ENCODE data around the gene FGF8. TPM values are rescaled to one million over a fixed set of nuclear protein-coding genes. Genes with fewer than 3 reads are reported as not detected.
A peak's percentile ranks its signal among the peaks of the same experiment; 100 is the strongest.

Gene FGF8
- total and polyA plus RNA-seq, 9 of the 15 experiments (the other 6 are each of a cell fraction or from before 2014, with no cell fraction given): 0.13 to 0.82 (median 0.37) TPM; not detected in 5

DNA sequence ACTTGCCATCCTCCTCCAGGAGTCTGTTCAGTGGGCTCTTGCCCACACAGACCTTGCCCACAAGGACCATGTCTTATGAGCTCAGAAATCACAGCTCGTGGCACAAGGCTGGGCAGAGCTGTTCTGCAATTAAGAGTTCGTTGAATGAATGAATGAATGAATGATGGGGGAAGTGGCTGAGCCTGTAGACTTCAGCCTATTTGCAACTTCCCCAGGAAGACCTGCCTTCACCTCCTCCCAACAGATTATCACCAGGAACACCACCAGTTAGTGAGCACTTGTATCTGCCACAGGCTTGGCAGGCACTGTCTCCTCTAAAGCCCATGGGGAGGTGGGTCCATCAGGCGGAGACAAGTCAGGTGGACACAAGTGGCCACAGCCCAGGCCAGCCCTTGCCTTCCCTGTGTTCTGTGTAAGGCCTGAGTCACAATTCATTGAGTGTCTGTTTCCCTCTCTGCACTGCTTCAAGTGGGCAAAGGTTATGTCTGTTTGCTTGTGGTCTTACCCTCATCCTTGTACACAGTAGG, 1.8 kb upstream of the FGF8 start (continued):
- TF ChIP-seq, protein P1, sequence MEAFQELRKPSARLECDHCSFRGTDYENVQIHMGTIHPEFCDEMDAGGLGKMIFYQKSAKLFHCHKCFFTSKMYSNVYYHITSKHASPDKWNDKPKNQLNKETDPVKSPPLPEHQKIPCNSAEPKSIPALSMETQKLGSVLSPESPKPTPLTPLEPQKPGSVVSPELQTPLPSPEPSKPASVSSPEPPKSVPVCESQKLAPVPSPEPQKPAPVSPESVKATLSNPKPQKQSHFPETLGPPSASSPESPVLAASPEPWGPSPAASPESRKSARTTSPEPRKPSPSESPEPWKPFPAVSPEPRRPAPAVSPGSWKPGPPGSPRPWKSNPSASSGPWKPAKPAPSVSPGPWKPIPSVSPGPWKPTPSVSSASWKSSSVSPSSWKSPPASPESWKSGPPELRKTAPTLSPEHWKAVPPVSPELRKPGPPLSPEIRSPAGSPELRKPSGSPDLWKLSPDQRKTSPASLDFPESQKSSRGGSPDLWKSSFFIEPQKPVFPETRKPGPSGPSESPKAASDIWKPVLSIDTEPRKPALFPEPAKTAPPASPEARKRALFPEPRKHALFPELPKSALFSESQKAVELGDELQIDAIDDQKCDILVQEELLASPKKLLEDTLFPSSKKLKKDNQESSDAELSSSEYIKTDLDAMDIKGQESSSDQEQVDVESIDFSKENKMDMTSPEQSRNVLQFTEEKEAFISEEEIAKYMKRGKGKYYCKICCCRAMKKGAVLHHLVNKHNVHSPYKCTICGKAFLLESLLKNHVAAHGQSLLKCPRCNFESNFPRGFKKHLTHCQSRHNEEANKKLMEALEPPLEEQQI (IDR thresholded peaks at IDR 0.05): no peak

DNA sequence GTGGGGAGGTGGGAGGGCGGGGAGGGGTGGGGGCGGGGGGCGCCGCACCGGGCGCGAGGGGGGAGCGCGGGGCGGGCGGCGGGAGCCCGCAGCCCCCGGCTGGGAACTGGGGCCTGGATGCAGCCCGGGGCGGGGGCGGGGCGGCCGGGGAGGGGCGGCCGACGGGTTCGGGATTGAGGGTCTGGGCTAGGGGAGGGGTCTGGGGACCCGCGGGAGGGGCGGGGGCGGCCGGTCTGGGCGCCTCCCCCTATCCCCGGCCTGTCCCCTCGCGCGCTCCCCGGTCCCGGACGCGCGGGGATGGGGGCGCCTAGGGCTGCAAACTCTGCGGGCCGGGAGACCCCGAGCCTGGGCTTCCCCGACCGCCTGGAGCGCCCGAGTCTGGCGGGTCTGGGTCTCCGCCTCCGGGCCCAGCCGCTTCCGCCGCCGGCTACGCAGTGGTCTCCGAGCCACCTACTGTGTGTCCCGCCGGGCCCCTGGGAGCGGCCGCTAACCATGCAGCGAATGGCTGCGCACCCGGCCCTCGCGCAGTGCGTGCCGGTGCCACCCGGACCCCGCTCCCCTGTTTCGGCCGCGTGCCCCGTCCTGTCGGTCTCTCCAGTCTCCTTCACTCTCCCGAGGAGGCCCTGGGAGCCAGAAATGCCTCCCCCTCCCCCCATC, 375 bp upstream of the FGF8 start:
- Histone ChIP-seq H3K27ac (ENCODE audit: extremely low read depth, low read depth, low read length) (no peak overlapping the region), H3K9me3 (replicated peaks; ENCODE audit: control insufficient read depth, insufficient read depth, low read depth, low read length) (no peaks in the 10 kb centered on the region), H3K79me2 (ENCODE audit: control insufficient read depth, insufficient read depth, low read length) (peaks cover 4% of the 10 kb centered on the region; the same call in 1 of the 3 replicates), H3K9ac (ENCODE audit: insufficient read depth in 1 of 2, low read depth in 2 of 2, low read length in 2 of 2) (no peak overlapping the region), H3K4me2 (ENCODE audit: insufficient read depth, low read length) (no peak overlapping the region), H3K4me1 (replicated peaks in 1 of 2; ENCODE audit: control insufficient read depth in 2 of 2, insufficient read depth in 2 of 2, low read length in 2 of 2) (peaks cover 6 to 44% of the 10 kb centered on the region in 2 experiments), H3K36me3 (ENCODE audit: control insufficient read depth, insufficient read depth, low read length) (peaks cover 13% of the 10 kb centered on the region; the same call in 2 of the 3 replicates), H3K4me3 (no peak overlapping the region), H3K9me1 (ENCODE audit: control insufficient read depth, insufficient read depth, low read length) (no peaks in the 10 kb centered on the region), H2AFZ (ENCODE audit: low read depth, low read length) (no peak overlapping the region), H4K20me1 (replicated peaks; ENCODE audit: control insufficient read depth, insufficient read depth, low read length) (peaks cover 11% of the 10 kb centered on the region), H3K27me3 (ENCODE audit: control insufficient read depth in 2 of 2, insufficient read depth in 2 of 2, low read length in 2 of 2) (peaks cover 4 to 5% of the 10 kb centered on the region in 2 experiments; a peak in 1 of 5 replicates)
- TF ChIP-seq, protein P2, sequence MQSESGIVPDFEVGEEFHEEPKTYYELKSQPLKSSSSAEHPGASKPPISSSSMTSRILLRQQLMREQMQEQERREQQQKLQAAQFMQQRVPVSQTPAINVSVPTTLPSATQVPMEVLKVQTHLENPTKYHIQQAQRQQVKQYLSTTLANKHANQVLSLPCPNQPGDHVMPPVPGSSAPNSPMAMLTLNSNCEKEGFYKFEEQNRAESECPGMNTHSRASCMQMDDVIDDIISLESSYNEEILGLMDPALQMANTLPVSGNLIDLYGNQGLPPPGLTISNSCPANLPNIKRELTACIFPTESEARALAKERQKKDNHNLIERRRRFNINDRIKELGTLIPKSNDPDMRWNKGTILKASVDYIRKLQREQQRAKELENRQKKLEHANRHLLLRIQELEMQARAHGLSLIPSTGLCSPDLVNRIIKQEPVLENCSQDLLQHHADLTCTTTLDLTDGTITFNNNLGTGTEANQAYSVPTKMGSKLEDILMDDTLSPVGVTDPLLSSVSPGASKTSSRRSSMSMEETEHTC (IDR thresholded peaks at IDR 0.05): no peak
- no peak for TF ChIP-seq SUPT5H (IDR thresholded peaks at IDR 0.05)
- TF ChIP-seq SRSF1 (IDR thresholded peaks at IDR 0.05; ENCODE audit: low read depth, low read length): no peak
- TF ChIP-seq, protein P3, sequence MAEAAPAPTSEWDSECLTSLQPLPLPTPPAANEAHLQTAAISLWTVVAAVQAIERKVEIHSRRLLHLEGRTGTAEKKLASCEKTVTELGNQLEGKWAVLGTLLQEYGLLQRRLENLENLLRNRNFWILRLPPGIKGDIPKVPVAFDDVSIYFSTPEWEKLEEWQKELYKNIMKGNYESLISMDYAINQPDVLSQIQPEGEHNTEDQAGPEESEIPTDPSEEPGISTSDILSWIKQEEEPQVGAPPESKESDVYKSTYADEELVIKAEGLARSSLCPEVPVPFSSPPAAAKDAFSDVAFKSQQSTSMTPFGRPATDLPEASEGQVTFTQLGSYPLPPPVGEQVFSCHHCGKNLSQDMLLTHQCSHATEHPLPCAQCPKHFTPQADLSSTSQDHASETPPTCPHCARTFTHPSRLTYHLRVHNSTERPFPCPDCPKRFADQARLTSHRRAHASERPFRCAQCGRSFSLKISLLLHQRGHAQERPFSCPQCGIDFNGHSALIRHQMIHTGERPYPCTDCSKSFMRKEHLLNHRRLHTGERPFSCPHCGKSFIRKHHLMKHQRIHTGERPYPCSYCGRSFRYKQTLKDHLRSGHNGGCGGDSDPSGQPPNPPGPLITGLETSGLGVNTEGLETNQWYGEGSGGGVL (CRISPR knock-in tag; IDR thresholded peaks at IDR 0.05): no peak
- TF ChIP-seq, protein P4, sequence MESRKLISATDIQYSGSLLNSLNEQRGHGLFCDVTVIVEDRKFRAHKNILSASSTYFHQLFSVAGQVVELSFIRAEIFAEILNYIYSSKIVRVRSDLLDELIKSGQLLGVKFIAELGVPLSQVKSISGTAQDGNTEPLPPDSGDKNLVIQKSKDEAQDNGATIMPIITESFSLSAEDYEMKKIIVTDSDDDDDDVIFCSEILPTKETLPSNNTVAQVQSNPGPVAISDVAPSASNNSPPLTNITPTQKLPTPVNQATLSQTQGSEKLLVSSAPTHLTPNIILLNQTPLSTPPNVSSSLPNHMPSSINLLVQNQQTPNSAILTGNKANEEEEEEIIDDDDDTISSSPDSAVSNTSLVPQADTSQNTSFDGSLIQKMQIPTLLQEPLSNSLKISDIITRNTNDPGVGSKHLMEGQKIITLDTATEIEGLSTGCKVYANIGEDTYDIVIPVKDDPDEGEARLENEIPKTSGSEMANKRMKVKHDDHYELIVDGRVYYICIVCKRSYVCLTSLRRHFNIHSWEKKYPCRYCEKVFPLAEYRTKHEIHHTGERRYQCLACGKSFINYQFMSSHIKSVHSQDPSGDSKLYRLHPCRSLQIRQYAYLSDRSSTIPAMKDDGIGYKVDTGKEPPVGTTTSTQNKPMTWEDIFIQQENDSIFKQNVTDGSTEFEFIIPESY (CRISPR knock-in tag; IDR thresholded peaks at IDR 0.05): peak; percentile 44; the same call in 1 of the 2 replicates
- FAIRE-seq (no peak), ATAC-seq (no peak), DNase-seq (ENCODE audit: extremely low read depth in 1 of 4, low spot score in 3 of 4) (no peak)
- ChIA-PET POLR2A (no interaction called here), CTCF (ENCODE audit: low intra/inter-chr PET ratio) (no interaction called here)
- 97% methylated on average over 6 of the region's 74 CpGs for WGBS (ENCODE audit: insufficient coverage, low coverage, missing lambda C conversion rate)
- in situ Hi-C loops (cut with MboI) (no loop called here), intact Hi-C loops (cut with micrococcal nuclease) (no loop called here)
- no TSS peak for BruUV-seq (replicated peaks)

Data from K562 (cell line).